Kidney (tissue), 14 donors: ENCODE results near the gene ARMC6. TPM values are rescaled to one million over a fixed set of nuclear protein-coding genes. Genes with fewer than 3 reads are reported as not detected.

Source experiments
- DNase-seq, 5 donors: peaks; one replicate each; pipeline ENCODE4 v3.0.0-alpha.2; 2013 to 2020
- FAIRE-seq: peaks from 2 replicates; lab custom pipeline; 2012; peaks lifted over from hg19 to GRCh38; lab: Jason Lieb, UNC
- H3K27ac ChIP-seq, 2 donors: one replicate each; pipeline ENCODE4 v1.7.0; 2013; ENCODE audit warnings: low read depth in 2 of 2, low read length in 2 of 2, inconsistent platforms in 1 of 2
- H3K27me3 ChIP-seq: one replicate; pipeline ENCODE4 v1.7.1; 2013; ENCODE audit warnings: low read length, inconsistent platforms; ENCODE audit not compliant: control insufficient read depth, insufficient read depth
- H3K36me3 ChIP-seq, 3 donors: one replicate each; pipeline versions ENCODE4 v1.7.0 to v1.7.1; 2013; ENCODE audit warnings: low read length in 3 of 3, control low read depth in 1 of 3, inconsistent platforms in 1 of 3; ENCODE audit not compliant: insufficient read depth in 3 of 3, control insufficient read depth in 2 of 3
- H3K4me1 ChIP-seq, 3 donors: one replicate each; pipeline versions ENCODE4 v1.7.0 to v1.7.1; 2013; ENCODE audit warnings: low read length in 3 of 3, inconsistent platforms in 1 of 3, low read depth in 1 of 3; ENCODE audit not compliant: control insufficient read depth in 2 of 3, insufficient read depth in 2 of 3
- H3K4me3 ChIP-seq, 3 donors: one replicate each; pipeline versions ENCODE4 v1.7.0 to v1.8.1; 2013; ENCODE audit warnings: low read length in 3 of 3, control low read depth in 1 of 3, inconsistent platforms in 1 of 3
- H3K9ac ChIP-seq, 3 donors: one replicate each; pipeline versions ENCODE4 v1.7.0 to v1.7.1; 2013; ENCODE audit warnings: low read length in 3 of 3, control low read depth in 1 of 3, inconsistent platforms in 1 of 3
- H3K9me3 ChIP-seq, 3 donors: one replicate each; pipeline versions ENCODE4 v1.7.0 to v1.7.1; 2013; ENCODE audit warnings: low read length in 3 of 3, control low read depth in 1 of 3, inconsistent platforms in 1 of 3; ENCODE audit not compliant: control insufficient read depth in 2 of 3, insufficient read depth in 1 of 3
- CTCF ChIP-seq: IDR thresholded peaks from 3 replicates; pipeline ENCODE4 v1.5.1; 2012; ENCODE audit warnings: mild to moderate bottlenecking, moderate library complexity, borderline replicate concordance; ENCODE audit not compliant: insufficient read depth; ENCODE audit errors: extremely low read depth
- intact Hi-C: fragments of 100-400 bp; cut with DNase I; formaldehyde crosslinking; loops from one replicate; pipeline ENCODE4 v1.11.1; 2022
- polyA plus RNA-seq: library from polyadenylated mRNA; stranded (reverse); fragments of 350-450 nt; fragmentation: Illumina TruSeq; extraction: RNeasy Lipid Tissue Mini Kit (QIAGEN cat#74804); gene quantifications from one replicate; pipeline ENCODE4 v1.2.3, GENCODE V29; 2014; ENCODE audit warnings: low read depth, low replicate concordance; ENCODE audit not compliant: insufficient read depth
- total RNA-seq: library from RNA; stranded (reverse); fragmentation: NEBNext Ultra II Directional; extraction: Animal tissue kit (Norgen Biotek cat#: 25700); gene quantifications from one replicate; pipeline ENCODE4 v1.2.1, GENCODE V29; 2021
- donor health status: control.
- donor health status: control.
- donor health status: control.
- donor health status: control.
- donor health status: control.
- donor health status: DM: yes; HTN: yes; CAD: no.
- donor health status: Normal renal cell carcinoma (clear cell type).

ARMC6 gene
- total and polyA plus RNA-seq, 2 donors from 2014 or later: 23.0 to 24.6 TPM

- H3K4me3 ChIP-seq: peak overlapping the region; percentile 62 to 88 (median 73)
- H3K9ac ChIP-seq: peak overlapping the region in 2 of 3 donors; percentile 49 to 51
- no peak for TF ChIP-seq CTCF
- FAIRE-seq (no peak), DNase-seq (peak in 2 of 5 donors; percentile 27 to 52)
- H3K27ac ChIP-seq: peak overlapping the region; percentile 81
- no peaks in the 10 kb centered on the region for H3K27me3 ChIP-seq
- H3K9me3 ChIP-seq: no peaks in the 10 kb centered on the region
- no peaks in the 10 kb centered on the region for H3K36me3 ChIP-seq
- H3K4me1 ChIP-seq: peaks cover 0 to 29% (median 25%) of the 10 kb centered on the region in 3 donors
- intact Hi-C loops: no loop called here
Observed at GRCh38 chr19:19064811-19065745, 31.7 kb downstream of the ARMC6 start.

GRCh38 chr19:19067276-19068072 is 34.1 kb downstream of the ARMC6 start:
- TF ChIP-seq CTCF: no peak
- FAIRE-seq (no peak), DNase-seq (no peak)
- H3K9me3 ChIP-seq: no peaks in the 10 kb centered on the region
- intact Hi-C loops: no loop called here
- H3K4me3 ChIP-seq: no peak overlapping the region
- no peaks in the 10 kb centered on the region for H3K36me3 ChIP-seq
- H3K4me1 ChIP-seq: peaks cover 0 to 16% (median 14%) of the 10 kb centered on the region in 3 donors
- H3K27ac ChIP-seq: no peak overlapping the region
- H3K27me3 ChIP-seq: no peaks in the 10 kb centered on the region
- H3K9ac ChIP-seq: no peak overlapping the region

- FAIRE-seq (no peak), DNase-seq (no peak)
- H3K27me3 ChIP-seq: no peaks in the 10 kb centered on the region
- no peaks in the 10 kb centered on the region for H3K36me3 ChIP-seq
- intact Hi-C loops: no loop called here
- no peak for TF ChIP-seq CTCF
- peaks cover 0 to 18% (median 6%) of the 10 kb centered on the region in 3 donors for H3K4me1 ChIP-seq
- no peak overlapping the region for H3K4me3 ChIP-seq
- H3K9me3 ChIP-seq: no peaks in the 10 kb centered on the region
- no peak overlapping the region for H3K9ac ChIP-seq
- no peak overlapping the region for H3K27ac ChIP-seq
Observed at GRCh38 chr19:19068659-19069654, 35.6 kb downstream of the ARMC6 start.
